IPS-NIHi11 (cell line): ENCODE data around the gene DHRS7C.

Experiments
- DNase-seq: peaks from one replicate; pipeline ENCODE4 v3.0.0; 2012; ENCODE audit warnings: mixed read lengths, low spot score

The DHRS7C gene

GRCh38 chr17:9790889-9791876 lies at the start of gene DHRS7C:
TSS of gene DHRS7C (minus strand) at chr17:9791592. CDS start at chr17:9791284, 308 bp downstream.
- no peak for DNase-seq

- DNase-seq = peak; percentile 38
These were observed 48.0 kb upstream of the DHRS7C start for GRCh38 chr17:9839433-9839832.

- DNase-seq = no peak
These were observed 46.4 kb upstream of the DHRS7C start for GRCh38 chr17:9837551-9838471.

GRCh38 chr17:9833922-9834321 lies 42.5 kb upstream of the DHRS7C start:
- no peak for DNase-seq

- DNase-seq = no peak
These were observed 39.3 kb upstream of the DHRS7C start for GRCh38 chr17:9830711-9831110.

GRCh38 chr17:9829343-9829742 lies 38.0 kb upstream of the DHRS7C start:
- no peak for DNase-seq

GRCh38 chr17:9828296-9829295 lies 37.2 kb upstream of the DHRS7C start:
- no peak for DNase-seq

- no peak for DNase-seq
These were observed 34.3 kb upstream of the DHRS7C start, which contains the start of gene GLP2R for GRCh38 chr17:9825641-9826150. TSS of gene GLP2R (plus strand) at chr17:9825924. CDS start at chr17:9826064, 140 bp downstream.

- DNase-seq = no peak
These were observed 33.5 kb upstream of the DHRS7C start for GRCh38 chr17:9824797-9825338.

GRCh38 chr17:9824094-9824493 lies 32.7 kb upstream of the DHRS7C start:
- peak; percentile 48 for DNase-seq

GRCh38 chr17:9821921-9822320 lies 30.5 kb upstream of the DHRS7C start, which contains the start of gene GSG1L2:
TSS of gene GSG1L2 (minus strand) at chr17:9822079. CDS start at chr17:9822071, 8 bp downstream.
- no peak for DNase-seq

- no peak for DNase-seq
These were observed 29.1 kb upstream of the DHRS7C start for GRCh38 chr17:9820448-9820847.

- DNase-seq = no peak
These were observed 27.4 kb upstream of the DHRS7C start for GRCh38 chr17:9818760-9819159.

GRCh38 chr17:9817086-9817485 lies 25.7 kb upstream of the DHRS7C start:
- peak; percentile 79 for DNase-seq

GRCh38 chr17:9816472-9816871 lies 25.1 kb upstream of the DHRS7C start:
- no peak for DNase-seq

GRCh38 chr17:9814337-9814945 lies 23.0 kb upstream of the DHRS7C start:
- DNase-seq = no peak

- DNase-seq = no peak
These were observed 21.8 kb upstream of the DHRS7C start for GRCh38 chr17:9813166-9813565.

GRCh38 chr17:9811537-9811936 lies 20.1 kb upstream of the DHRS7C start:
- no peak for DNase-seq

- DNase-seq = no peak
These were observed 19.7 kb upstream of the DHRS7C start for GRCh38 chr17:9811086-9811485.
